Endothelial cell of umbilical vein (primary cell): ENCODE results near the gene GNA12. TPM values are rescaled to one million over a fixed set of nuclear protein-coding genes. Genes with fewer than 3 reads are reported as not detected.

Source experiments
- polyA plus RNA-seq, 4 experiments: library from polyadenylated mRNA; depleted of rRNA in 3 of 4; stranded (reverse) in 3 of 4; unstranded in 1 of 4; fragments of >200 nt; gene quantifications; 2 replicates each; pipeline versions ENCODE4 v1.2.1 to v1.2.3, GENCODE V29; 2011 to 2012; ENCODE audit warnings: missing spikeins in 1 of 4
- total RNA-seq: library from RNA; stranded (reverse); gene quantifications from 2 replicates; pipeline ENCODE4 v1.2.3, GENCODE V29; 2021

GNA12 gene
- total and polyA plus RNA-seq, 2 donors (not counting 3 experiments of a cell fraction or from before 2014, with no cell fraction given), result 63.0 to 75.1 TPM

Other genes starting within 250 kb of the GNA12 start
- 277 and 280 TPM in 2 replicates for gene TTYH3, start 212.3 kb downstream of the GNA12 start, total RNA-seq
- 143 and 192 TPM in 2 replicates for gene TTYH3, start 212.3 kb downstream of the GNA12 start, polyA plus RNA-seq
- not detected in 2 replicates for gene AMZ1, start 156.1 kb downstream of the GNA12 start, total RNA-seq
- gene AMZ1, start 156.1 kb downstream of the GNA12 start, polyA plus RNA-seq, result not detected in 2 replicates
- gene CARD11, start 199.6 kb upstream of the GNA12 start, total RNA-seq, result 32.0 and 41.8 TPM in 2 replicates
- gene CARD11, start 199.6 kb upstream of the GNA12 start, polyA plus RNA-seq, result 20.4 and 20.5 TPM in 2 replicates